Spleen (tissue), 7 donors: ENCODE measurements around the gene NOP9.

ENCODE experiments used
- POLR2A ChIP-seq, 3 donors: fragments of 450-650 bp; IDR thresholded peaks; one replicate each; pipeline ENCODE4 v1.5.1; 2017; ENCODE audit warnings: antibody characterized with exemption in 3 of 3, mild to moderate bottlenecking in 1 of 3
- POLR2AphosphoS5 ChIP-seq, 3 donors: sonication (generic); formaldehyde crosslinking; IDR thresholded peaks; one replicate each; pipeline ENCODE4 v1.5.1; 2017; ENCODE audit warnings: antibody characterized with exemption in 3 of 3
- TF ChIP-seq, protein P1 (sequence below), 11 experiments: fragments of 200-600 bp in 7 of 11; fragments of 450-650 bp in 4 of 11; sonication (generic) in 4 of 11; IDR thresholded peaks in 8 of 11; conservative IDR thresholded peaks in 3 of 11; 1 replicate in 7 of 11; 2 replicates in 4 of 11; pipeline versions ENCODE4 v1.4.0 to v1.8.0; 2016 to 2021; ENCODE audit warnings: antibody characterized with exemption in 11 of 11, inconsistent platforms in 4 of 11, mild to moderate bottlenecking in 1 of 11
- donor health status: DM: no; HTN: no; CAD: no; lungs with moderate emphysema.
- donor health status: DM: no; HTN: no; CAD: no.
- donor health status: DM: no; HTN: no; CAD: no.

DNA sequence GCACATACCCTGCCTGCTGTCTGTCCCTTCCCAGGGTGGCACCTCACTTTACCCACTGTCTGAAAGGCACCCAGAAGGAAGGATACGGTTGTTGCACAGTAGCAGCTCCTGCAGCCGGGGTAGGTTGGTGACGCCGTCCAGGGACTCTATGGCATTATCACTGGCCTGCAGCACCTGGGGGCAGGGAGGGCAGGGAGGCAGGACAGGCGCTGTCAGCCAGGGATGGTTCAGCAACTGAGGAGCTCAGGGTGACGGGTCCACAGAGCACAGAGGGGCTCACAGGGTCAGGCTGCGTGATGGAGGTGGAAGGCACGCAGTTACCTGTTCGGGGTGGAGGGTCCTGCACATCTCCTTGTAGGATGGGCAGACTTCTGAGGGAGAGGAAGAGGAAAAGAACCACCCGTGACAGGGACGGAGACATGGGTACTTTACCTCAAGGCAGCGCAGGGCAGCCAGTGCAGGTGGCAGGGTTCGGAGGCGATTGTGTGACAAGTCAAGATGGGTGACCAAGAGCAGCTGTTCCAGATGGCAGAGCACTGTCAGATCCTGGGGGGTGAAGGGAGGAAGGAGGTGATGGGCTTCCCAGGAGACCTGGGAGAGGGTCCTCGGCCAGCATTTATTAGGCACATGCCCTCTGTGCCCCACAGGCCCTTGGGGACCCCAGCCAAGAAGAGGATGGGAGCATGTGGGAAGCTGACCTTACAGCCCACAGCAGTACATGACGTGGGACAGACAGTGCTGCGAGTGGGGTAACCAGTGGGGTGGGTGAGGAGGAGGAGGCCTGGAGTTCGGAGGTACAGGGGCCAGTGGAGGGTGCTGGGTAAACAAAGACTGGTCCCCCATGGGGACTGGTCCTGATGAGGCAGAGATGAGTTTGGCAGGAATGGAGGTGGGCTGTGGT, 33.1 kb upstream of the NOP9 start:
- TF ChIP-seq, protein P1, sequence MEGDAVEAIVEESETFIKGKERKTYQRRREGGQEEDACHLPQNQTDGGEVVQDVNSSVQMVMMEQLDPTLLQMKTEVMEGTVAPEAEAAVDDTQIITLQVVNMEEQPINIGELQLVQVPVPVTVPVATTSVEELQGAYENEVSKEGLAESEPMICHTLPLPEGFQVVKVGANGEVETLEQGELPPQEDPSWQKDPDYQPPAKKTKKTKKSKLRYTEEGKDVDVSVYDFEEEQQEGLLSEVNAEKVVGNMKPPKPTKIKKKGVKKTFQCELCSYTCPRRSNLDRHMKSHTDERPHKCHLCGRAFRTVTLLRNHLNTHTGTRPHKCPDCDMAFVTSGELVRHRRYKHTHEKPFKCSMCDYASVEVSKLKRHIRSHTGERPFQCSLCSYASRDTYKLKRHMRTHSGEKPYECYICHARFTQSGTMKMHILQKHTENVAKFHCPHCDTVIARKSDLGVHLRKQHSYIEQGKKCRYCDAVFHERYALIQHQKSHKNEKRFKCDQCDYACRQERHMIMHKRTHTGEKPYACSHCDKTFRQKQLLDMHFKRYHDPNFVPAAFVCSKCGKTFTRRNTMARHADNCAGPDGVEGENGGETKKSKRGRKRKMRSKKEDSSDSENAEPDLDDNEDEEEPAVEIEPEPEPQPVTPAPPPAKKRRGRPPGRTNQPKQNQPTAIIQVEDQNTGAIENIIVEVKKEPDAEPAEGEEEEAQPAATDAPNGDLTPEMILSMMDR (IDR thresholded peaks at IDR 0.05 in 8 of 11, conservative IDR thresholded peaks at IDR 0.05 in 3 of 11), result no peak
- no peak for TF ChIP-seq POLR2AphosphoS5 (IDR thresholded peaks at IDR 0.05)
- TF ChIP-seq POLR2A (IDR thresholded peaks at IDR 0.05), result no peak
